ENCODE results near the gene EVL.

DNA sequence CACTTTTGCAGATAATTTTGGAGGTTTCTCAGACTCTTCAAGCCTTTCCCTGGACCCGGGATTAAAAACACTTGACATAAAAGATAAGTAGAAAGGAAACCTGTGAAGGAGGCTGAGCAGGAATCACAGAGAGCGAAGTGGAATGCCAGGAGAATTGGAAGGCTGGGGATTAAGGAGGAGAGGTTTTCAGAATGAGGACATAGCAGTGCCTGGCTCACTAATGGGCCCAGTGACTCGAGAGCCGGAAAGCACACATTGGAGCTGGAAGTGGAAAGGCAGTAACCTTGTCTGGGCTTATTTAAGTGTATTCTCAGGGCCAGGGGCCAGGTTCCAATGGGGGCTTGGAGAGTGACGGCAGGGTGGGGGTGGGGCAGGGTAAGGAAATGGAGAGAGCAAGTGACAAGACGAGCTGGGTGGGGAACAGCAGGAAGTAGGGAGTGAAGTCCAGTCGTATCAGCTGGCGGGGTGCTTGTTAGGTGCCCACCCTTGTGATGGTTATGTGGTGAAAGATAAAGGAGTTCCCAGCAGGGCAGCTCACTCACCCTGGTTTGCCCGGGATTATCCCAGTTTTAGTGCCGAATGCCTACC, 13.1 kb downstream of the EVL start:
- TF ChIP-seq SUZ12 (IDR thresholded peaks at IDR 0.05) (no peak), FOXK2 (IDR thresholded peaks at IDR 0.05) (no peak), ZNF384 (IDR thresholded peaks at IDR 0.05) (no peak)
